HUES48 (cell line): ENCODE measurements around the gene ARHGEF18.

Experiments used
- H3K27ac ChIP-seq: one replicate; pipeline ENCODE4 v1.7.0; 2013; ENCODE audit warnings: low read depth, low read length, inconsistent platforms
- H3K27me3 ChIP-seq: 2 replicates; pipeline ENCODE4 v1.6.1; 2013; ENCODE audit warnings: mild to moderate bottlenecking, low read length; ENCODE audit not compliant: control insufficient read depth, insufficient read depth
- H3K36me3 ChIP-seq: 2 replicates; pipeline ENCODE4 v1.6.1; 2013; ENCODE audit warnings: low read length; ENCODE audit not compliant: control insufficient read depth, insufficient read depth
- H3K4me1 ChIP-seq: 2 replicates; pipeline ENCODE4 v1.6.1; 2013; ENCODE audit warnings: mild to moderate bottlenecking, low read length; ENCODE audit not compliant: control insufficient read depth, insufficient read depth
- H3K4me3 ChIP-seq: 2 replicates; pipeline ENCODE4 v1.5.1; 2013; ENCODE audit warnings: mild to moderate bottlenecking, low read depth, low read length
- H3K9ac ChIP-seq: 2 replicates; pipeline ENCODE4 v1.6.1; 2013; ENCODE audit warnings: mild to moderate bottlenecking, low read depth, low read length, moderate library complexity
- H3K9me3 ChIP-seq: 2 replicates; pipeline ENCODE4 v1.6.1; 2013; ENCODE audit warnings: low read length; ENCODE audit not compliant: control insufficient read depth, insufficient read depth

Gene ARHGEF18

DNA sequence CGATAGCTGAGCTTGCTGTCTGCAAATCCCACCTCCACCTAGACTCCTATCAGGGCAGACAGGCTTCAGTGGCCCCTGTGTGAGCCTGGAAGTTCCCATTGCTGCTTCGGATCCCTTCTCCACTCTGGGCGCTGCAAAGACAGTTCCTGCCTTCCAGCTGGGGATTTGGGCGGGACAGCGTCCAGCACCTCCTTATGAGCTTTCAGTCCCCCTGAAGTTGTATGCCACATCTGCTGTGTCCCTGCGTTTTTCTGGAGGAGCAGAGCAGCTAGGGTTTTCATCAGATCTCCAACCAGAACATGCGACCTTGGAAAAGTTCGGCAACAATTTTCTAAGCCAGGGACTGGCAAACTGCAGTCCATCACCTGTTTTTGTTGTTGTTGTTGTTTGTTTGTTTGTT, 38.0 kb downstream of the ARHGEF18 start:
- no peaks in the 10 kb centered on the region for H3K4me1 ChIP-seq
- H3K9me3 ChIP-seq: no peaks in the 10 kb centered on the region
- H3K9ac ChIP-seq: no peak overlapping the region
- no peak overlapping the region for H3K4me3 ChIP-seq
- H3K27me3 ChIP-seq: no peaks in the 10 kb centered on the region
- no peaks in the 10 kb centered on the region for H3K36me3 ChIP-seq
- no peak overlapping the region for H3K27ac ChIP-seq

DNA sequence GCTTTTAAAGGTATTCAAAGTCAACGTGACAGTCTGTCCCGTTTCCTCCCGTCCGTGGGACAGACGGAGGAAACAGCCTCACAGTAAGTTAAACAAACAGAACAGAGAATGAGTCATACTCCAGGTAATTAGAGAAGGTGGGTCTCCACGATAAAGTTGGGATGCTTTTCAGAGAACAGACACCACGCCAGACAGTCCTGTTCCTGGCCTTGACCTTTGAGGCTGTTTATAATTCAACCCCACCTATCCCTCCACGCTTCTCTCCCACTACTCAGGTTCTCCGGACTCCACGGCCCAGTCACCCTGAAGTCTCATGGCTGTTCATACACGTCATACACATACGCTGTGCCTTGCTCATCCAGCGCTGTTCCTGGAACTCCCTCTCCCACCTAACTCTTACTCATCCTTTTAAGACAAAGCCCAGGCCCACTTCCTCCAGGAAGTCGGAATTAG, 42.5 kb downstream of the ARHGEF18 start:
- no peaks in the 10 kb centered on the region for H3K4me1 ChIP-seq
- H3K27ac ChIP-seq: peak overlapping the region; percentile 14
- H3K4me3 ChIP-seq: no peak overlapping the region
- no peak overlapping the region for H3K9ac ChIP-seq
- H3K27me3 ChIP-seq: no peaks in the 10 kb centered on the region
- no peaks in the 10 kb centered on the region for H3K9me3 ChIP-seq
- no peaks in the 10 kb centered on the region for H3K36me3 ChIP-seq

DNA sequence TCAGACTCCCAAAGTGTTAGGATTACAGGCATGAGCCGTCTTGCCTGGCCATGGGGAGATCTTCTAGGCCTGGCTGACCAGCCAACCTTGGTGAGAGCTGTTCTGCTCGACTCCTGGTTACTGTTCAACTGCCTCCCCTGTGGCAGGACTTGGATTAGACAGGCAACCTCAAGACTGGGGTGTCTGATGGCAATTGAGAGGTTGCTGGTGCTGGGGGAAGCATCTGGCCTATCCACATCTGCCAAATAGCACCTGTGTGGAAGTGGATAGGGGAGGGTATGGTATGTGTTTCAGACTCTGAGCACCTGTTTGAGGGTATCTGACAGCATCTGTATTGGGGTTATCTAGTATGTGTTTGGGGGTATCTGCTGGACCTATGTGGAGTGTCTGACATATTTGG, 44.7 kb downstream of the ARHGEF18 start:
- Histone ChIP-seq H3K4me1 (no peaks in the 10 kb centered on the region), H3K4me3 (no peak overlapping the region), H3K9me3 (no peaks in the 10 kb centered on the region), H3K9ac (no peak overlapping the region), H3K36me3 (no peaks in the 10 kb centered on the region), H3K27me3 (no peaks in the 10 kb centered on the region), H3K27ac (no peak overlapping the region)

DNA sequence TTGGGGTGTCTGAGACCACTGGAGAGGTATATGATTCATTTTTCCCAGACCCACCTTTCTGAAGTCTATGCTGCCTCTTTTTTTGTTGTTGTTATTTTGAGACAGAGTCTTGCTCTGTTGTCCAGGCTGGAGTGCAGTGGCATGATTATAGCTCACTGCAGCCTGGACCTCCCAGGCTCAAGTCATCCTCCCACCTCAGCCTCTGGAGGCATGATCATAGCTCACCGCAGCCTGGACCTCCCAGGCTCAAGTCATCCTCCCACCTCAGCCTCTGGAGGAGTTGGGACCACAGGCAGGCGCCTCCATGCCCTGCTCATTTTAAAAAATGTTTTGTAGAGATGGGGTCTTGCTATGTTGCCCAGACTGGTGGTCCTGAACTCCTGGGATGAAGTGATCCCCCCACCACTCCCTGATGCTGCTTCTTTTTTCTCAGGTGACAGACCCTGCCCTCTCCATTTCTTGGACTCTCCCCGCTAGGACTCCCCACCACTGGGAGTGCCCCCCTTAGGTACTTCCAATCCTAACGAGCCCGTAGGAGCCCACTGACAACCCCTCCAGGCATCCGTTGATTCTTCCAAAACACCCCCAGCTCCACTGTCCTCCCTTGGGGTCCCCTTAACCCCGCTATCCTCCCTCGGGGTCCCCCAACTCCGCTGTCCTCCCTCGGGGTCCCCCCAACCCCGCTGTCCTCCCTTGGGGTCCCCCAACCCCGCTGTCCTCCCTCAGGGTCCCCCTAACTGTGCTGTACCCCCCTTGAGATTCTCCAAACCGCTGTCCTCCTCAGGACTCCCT, 45.4 kb downstream of the ARHGEF18 start:
- Histone ChIP-seq H3K27ac (no peak overlapping the region), H3K4me3 (peak overlapping the region; percentile 92), H3K9ac (no peak overlapping the region), H3K9me3 (no peaks in the 10 kb centered on the region), H3K36me3 (no peaks in the 10 kb centered on the region), H3K27me3 (no peaks in the 10 kb centered on the region), H3K4me1 (peaks cover 6% of the 10 kb centered on the region)

DNA sequence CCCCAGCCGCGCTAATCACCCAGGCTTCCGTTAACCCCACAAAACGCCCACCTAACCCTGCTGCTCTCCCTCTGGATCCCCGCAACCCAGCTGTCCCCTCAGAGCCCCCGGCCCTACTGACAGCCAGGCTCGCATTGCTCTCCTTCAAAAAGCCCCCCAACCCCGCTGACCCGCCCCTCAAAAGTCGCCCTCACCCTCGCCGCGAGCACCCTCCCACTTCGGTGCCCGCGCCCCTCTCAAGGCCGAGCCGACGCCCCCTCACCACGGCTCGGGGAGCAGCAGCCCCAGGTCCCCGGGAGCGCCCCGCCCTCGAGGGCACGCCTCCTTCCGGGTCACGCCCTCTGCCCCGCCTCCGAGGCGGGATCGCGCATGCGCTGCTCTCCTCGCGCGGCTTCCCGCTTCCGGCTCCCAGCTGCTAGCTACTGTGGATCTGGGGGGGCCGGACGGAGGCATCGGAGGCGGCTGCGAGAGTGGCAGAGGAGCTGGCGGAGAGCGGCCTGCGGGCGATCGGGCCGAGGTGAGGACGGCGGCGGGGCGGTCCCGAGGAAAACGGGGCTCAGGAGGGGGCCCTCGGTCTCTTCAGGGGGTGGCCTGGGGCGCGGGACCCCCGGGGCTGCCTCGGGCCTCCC, 46.1 kb downstream of the ARHGEF18 start:
- peak overlapping the region; percentile 92 for H3K4me3 ChIP-seq
- peaks cover 9% of the 10 kb centered on the region for H3K4me1 ChIP-seq
- no peaks in the 10 kb centered on the region for H3K36me3 ChIP-seq
- peak overlapping the region; percentile 54 for H3K9ac ChIP-seq
- no peaks in the 10 kb centered on the region for H3K9me3 ChIP-seq
- peak overlapping the region; percentile 12 for H3K27ac ChIP-seq
- no peaks in the 10 kb centered on the region for H3K27me3 ChIP-seq

DNA sequence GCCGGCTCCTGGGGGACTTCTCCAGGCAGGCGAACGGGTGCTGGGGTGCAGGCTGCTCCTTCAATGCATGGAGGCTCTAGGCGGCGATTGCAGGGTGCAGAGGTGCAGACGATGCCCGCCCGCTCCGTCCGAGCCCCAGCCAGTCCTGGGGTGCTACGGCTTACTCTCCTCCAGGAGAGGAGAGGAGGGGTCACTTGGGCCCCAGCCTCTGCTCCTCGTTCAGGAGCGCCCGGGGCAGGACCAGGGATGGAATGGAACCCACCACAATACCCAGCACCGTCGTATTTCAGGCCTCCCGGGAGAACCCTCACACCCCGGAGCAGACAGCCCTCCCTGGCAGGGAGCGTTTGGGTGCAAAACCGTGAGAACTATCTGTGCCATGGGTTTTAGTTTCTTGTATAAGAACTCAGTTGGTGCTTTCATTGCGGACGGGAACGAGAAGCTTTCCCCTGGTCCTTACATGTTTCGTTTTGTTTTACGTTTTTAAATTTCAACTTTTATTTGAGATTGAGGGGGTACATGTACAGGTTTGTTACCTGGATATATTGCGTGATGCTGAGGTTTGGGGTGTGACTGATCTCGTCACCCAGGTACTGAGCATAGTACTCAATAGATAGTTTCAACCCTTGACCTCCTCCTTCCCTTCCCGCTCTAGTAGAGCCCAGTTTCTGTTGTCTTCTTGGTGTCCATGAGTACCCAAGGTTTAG, 46.8 kb downstream of the ARHGEF18 start:
- no peaks in the 10 kb centered on the region for H3K27me3 ChIP-seq
- H3K27ac ChIP-seq: peak overlapping the region; percentile 12
- no peaks in the 10 kb centered on the region for H3K36me3 ChIP-seq
- H3K9me3 ChIP-seq: no peaks in the 10 kb centered on the region
- peak overlapping the region; percentile 92 for H3K4me3 ChIP-seq
- peaks cover 9% of the 10 kb centered on the region for H3K4me1 ChIP-seq
- H3K9ac ChIP-seq: peak overlapping the region; percentile 54

DNA sequence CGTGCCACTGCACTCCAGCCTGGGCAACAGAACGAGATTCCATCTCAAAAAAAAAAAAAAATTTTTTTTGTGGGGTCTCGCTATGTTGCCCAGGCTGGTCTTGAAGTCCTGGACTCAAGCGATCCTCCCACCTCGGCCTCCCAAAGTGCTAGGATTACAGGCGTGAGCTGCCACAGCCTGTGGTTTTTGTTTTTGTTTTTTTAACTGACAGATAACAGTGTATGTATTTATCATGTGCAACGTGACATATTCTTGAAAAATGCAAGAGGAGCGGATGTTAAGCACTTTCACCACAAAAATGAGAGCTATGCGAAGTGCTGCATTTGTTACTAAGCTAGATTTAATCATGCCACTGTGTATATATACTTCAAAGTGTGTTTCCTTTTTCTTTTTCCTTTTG, 49.0 kb downstream of the ARHGEF18 start:
- Histone ChIP-seq H3K9ac (no peak overlapping the region), H3K27ac (no peak overlapping the region), H3K36me3 (0 out of 2 replicates have a peak, but pooled peaks cover 7% of the 10 kb centered on the region)

More for the DNA sequence above, 49.0 kb downstream of the ARHGEF18 start:
- Histone ChIP-seq H3K4me3 (no peak overlapping the region), H3K9me3 (no peaks in the 10 kb centered on the region), H3K4me1 (peaks cover 9% of the 10 kb centered on the region), H3K27me3 (no peaks in the 10 kb centered on the region)
